Right lobe of liver (tissue), 4 donors: ENCODE measurements around the gene NPHS1.

ENCODE experiments used
- CTCF ChIP-seq, 4 donors: fragments of 200-600 bp in 3 of 4; fragments of 450-650 bp in 1 of 4; IDR thresholded peaks; one replicate each; pipeline versions ENCODE4 v1.5.1 to v1.8.0; 2016 to 2022; ENCODE audit warnings: antibody characterized with exemption in 4 of 4, mild to moderate bottlenecking in 2 of 4
- POLR2A ChIP-seq: fragments of 450-650 bp; IDR thresholded peaks from one replicate; pipeline ENCODE4 v1.6.1; 2017; ENCODE audit warnings: antibody characterized with exemption, mild to moderate bottlenecking
- donor health status: DM: no; HTN: no; CAD: no.
- donor health status: DM: no; HTN: no; CAD: no.
- donor health status: DM: no; HTN: yes; CAD: no.

GRCh38 chr19:35832054-35832453 lies 20.2 kb downstream of the NPHS1 start:
- no peak for TF ChIP-seq CTCF (IDR thresholded peaks at IDR 0.05)
- no peak for TF ChIP-seq POLR2A
